ENCODE measurements around the gene GALNS. TPM values are rescaled to one million over a fixed set of nuclear protein-coding genes. Genes with fewer than 3 reads are reported as not detected.

The GALNS gene
- total RNA-seq, 2 experiments from 2014 or later, result 17.2 to 49.0 TPM

DNA sequence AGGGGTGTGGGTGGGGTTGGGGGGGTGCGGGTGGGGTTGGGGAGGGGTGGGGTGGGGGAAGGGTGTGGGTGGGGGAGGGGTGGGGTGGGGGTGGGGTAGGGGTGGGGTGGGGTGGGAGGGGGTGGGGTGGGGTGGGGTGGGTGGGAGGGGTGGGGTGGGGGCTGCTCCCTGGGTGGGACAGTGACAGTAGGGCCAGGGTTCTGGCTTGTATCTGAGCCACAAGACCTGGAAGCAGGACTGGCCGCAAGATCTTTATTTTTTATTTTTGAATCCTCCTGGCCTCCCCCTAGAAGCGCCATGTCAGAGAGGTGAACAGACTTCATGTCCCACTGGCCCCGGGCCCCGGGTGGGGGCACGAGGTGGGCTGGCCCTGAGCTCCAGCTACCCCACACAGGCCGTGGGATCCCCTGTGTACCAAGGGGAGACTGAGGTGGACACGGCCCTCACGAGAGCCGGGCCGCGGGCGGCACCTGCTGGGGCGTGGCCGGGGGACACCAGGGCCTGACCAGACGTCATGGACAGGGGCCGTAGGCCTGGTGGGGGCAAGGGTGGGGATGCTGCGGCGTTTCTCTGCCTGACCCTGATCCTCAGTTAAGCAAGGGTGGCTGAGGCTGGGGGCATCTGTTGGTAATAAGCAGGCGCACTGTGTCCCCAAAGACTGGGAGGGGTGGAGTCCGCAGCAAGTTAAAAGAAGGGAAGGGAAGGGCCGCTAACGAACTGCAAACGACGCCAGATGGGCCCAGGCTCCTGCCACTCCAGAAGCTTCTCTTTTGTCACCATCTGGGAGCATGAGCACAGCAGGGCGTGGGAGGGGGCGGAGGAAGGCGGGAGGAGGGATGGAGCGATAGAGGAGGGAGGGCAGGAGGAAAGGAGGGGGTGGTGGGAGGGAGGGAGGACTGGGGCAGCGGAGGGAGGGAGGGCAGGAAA lies 32.0 kb upstream of the GALNS start:
- H4K20me1 ChIP-seq (ENCODE audit: insufficient read depth, low read length), result no peaks in the 10 kb centered on the region
- TF ChIP-seq EZH2phosphoT487 (IDR thresholded peaks at IDR 0.05; ENCODE audit: borderline replicate concordance, low read depth, low read length), result no peak
- no peak for TF ChIP-seq CTCF (conservative IDR thresholded peaks at IDR 0.05; ENCODE audit: low read length)

GRCh38 chr16:88888057-88888456 lies 31.3 kb upstream of the GALNS start:
- BruUV-seq (replicated peaks), result no TSS peak
- no peak overlapping the region for H3K27ac ChIP-seq (ENCODE audit: low read depth, low read length, poor library complexity, severe bottlenecking)
- H3K9me3 ChIP-seq (ENCODE audit: low read length), result no peaks in the 10 kb centered on the region
- ChIA-PET CTCF (ENCODE audit: unreplicated experiment) (no interaction called here), POLR2A (no interaction called here)
- no peaks in the 10 kb centered on the region for H3K79me2 ChIP-seq (ENCODE audit: insufficient read depth, low read depth, low read length)
- H2AFZ ChIP-seq (ENCODE audit: low read length), result no peak overlapping the region
- DNase-seq (ENCODE audit: low spot score), result no peak
- no peaks in the 10 kb centered on the region for H3K9me2 ChIP-seq (ENCODE audit: insufficient read depth, low read length)
- intact Hi-C loops (cut with micrococcal nuclease; ENCODE audit: unreplicated experiment), result no loop called here
- no peak overlapping the region for H3K4me2 ChIP-seq (ENCODE audit: low read length)
- no peak for TF ChIP-seq CTCF (conservative IDR thresholded peaks at IDR 0.05; ENCODE audit: low read length)
- no peak for TF ChIP-seq EZH2phosphoT487 (IDR thresholded peaks at IDR 0.05; ENCODE audit: borderline replicate concordance, low read depth, low read length)
- no peaks in the 10 kb centered on the region for H3K36me3 ChIP-seq (ENCODE audit: insufficient read depth, low read length)
- no peaks in the 10 kb centered on the region for H4K20me1 ChIP-seq (ENCODE audit: insufficient read depth, low read length)
- no peak overlapping the region for H3K4me3 ChIP-seq (ENCODE audit: low read depth, low read length, poor library complexity, severe bottlenecking)
- H3K4me1 ChIP-seq (ENCODE audit: insufficient read depth, low read length, poor library complexity, severe bottlenecking), result no peaks in the 10 kb centered on the region

More for the DNA sequence above, 32.0 kb upstream of the GALNS start:
- POLR2A ChIA-PET, result no interaction called here
- Histone ChIP-seq H3K9me2 (ENCODE audit: insufficient read depth, low read length) (no peaks in the 10 kb centered on the region), H3K4me1 (ENCODE audit: insufficient read depth, low read length, poor library complexity, severe bottlenecking) (no peaks in the 10 kb centered on the region), H3K4me2 (ENCODE audit: low read length) (no peak overlapping the region), H3K27ac (ENCODE audit: low read depth, low read length, poor library complexity, severe bottlenecking) (no peak overlapping the region), H3K36me3 (ENCODE audit: insufficient read depth, low read length) (no peaks in the 10 kb centered on the region), H3K4me3 (ENCODE audit: low read depth, low read length, poor library complexity, severe bottlenecking) (no peak overlapping the region), H2AFZ (ENCODE audit: low read length) (no peak overlapping the region), H3K9me3 (ENCODE audit: low read length) (no peaks in the 10 kb centered on the region), H3K79me2 (ENCODE audit: insufficient read depth, low read depth, low read length) (no peaks in the 10 kb centered on the region)
- BruUV-seq (replicated peaks), result no TSS peak
- CTCF ChIA-PET (ENCODE audit: unreplicated experiment), result no interaction called here
- intact Hi-C loops (cut with micrococcal nuclease; ENCODE audit: unreplicated experiment), result no loop called here
- no peak for DNase-seq (ENCODE audit: low spot score)

DNA sequence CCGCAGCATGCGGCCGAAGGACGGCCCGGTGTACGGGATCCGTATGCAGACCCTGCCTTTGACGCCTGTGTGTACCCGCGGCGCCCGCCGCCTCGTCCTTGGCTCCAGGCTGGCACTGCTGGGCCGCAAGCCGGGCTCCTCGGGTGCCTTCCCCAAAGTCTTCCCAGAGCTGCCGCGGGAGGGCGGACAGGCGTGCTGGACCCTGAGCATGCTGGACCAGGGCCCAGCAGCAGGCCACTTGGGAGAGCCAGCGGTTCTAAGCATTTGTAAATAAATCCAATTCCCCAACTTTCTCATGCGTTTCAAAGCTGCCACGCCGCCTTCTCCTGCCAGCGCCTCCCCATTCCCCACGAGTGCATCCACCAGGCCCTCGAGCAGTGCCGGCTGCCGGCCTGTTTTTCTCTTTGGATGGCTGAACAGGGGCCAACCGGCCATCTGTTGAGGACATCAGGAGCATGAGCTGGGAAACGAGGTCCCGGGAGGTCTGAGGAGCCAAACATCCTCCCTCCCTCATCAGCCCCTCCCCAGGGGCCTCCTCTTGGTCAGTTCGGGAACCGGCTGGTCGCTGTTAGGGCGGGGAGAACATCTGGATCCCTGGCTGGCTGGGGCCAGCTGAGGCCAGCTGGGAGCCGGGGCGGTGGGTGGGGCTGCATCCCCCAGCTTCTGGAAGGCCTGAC lies 30.2 kb upstream of the GALNS start:
- intact Hi-C loops (cut with micrococcal nuclease; ENCODE audit: unreplicated experiment), result no loop called here

More for the DNA sequence above, 30.2 kb upstream of the GALNS start:
- ChIA-PET POLR2A (no interaction called here), CTCF (ENCODE audit: unreplicated experiment) (no interaction called here)
- H4K20me1 ChIP-seq (ENCODE audit: insufficient read depth, low read length), result no peaks in the 10 kb centered on the region
- no peak overlapping the region for H2AFZ ChIP-seq (ENCODE audit: low read length)
- no peaks in the 10 kb centered on the region for H3K79me2 ChIP-seq (ENCODE audit: insufficient read depth, low read depth, low read length)
- no peaks in the 10 kb centered on the region for H3K4me1 ChIP-seq (ENCODE audit: insufficient read depth, low read length, poor library complexity, severe bottlenecking)
- no peak overlapping the region for H3K27ac ChIP-seq (ENCODE audit: low read depth, low read length, poor library complexity, severe bottlenecking)
- H3K36me3 ChIP-seq (ENCODE audit: insufficient read depth, low read length), result no peaks in the 10 kb centered on the region
- no peaks in the 10 kb centered on the region for H3K9me2 ChIP-seq (ENCODE audit: insufficient read depth, low read length)
- H3K4me3 ChIP-seq (ENCODE audit: low read depth, low read length, poor library complexity, severe bottlenecking), result no peak overlapping the region
- DNase-seq (ENCODE audit: low spot score), result no peak
- no peak for TF ChIP-seq CTCF (conservative IDR thresholded peaks at IDR 0.05; ENCODE audit: low read length)
- no peak for TF ChIP-seq EZH2phosphoT487 (IDR thresholded peaks at IDR 0.05; ENCODE audit: borderline replicate concordance, low read depth, low read length)
- no peak overlapping the region for H3K4me2 ChIP-seq (ENCODE audit: low read length)
- BruUV-seq (replicated peaks), result no TSS peak
- no peaks in the 10 kb centered on the region for H3K9me3 ChIP-seq (ENCODE audit: low read length)
